GM21717 (cell line): ENCODE data around the gene TUFT1.

Experiments
- ATAC-seq: cut with Tn5 transposase; IDR thresholded peaks from one replicate; pipeline ENCODE4 v1.9.1; 2021; ENCODE audit warnings: mild to moderate bottlenecking, moderate library complexity; ENCODE audit not compliant: unreplicated experiment

The TUFT1 gene

GRCh38 chr1:151536499-151536898, 3.6 kb upstream of the TUFT1 start:
- no peak for ATAC-seq

GRCh38 chr1:151537112-151537511, 3.0 kb upstream of the TUFT1 start:
- no peak for ATAC-seq

- ATAC-seq: no peak
These were observed 638 bp upstream of the TUFT1 start for GRCh38 chr1:151539321-151540020.

- no peak for ATAC-seq
These were observed 871 bp downstream of the TUFT1 start for GRCh38 chr1:151540982-151541377.

GRCh38 chr1:151541752-151542151, 1.6 kb downstream of the TUFT1 start:
- no peak for ATAC-seq

GRCh38 chr1:151542710-151543129, 2.6 kb downstream of the TUFT1 start:
- ATAC-seq: no peak

GRCh38 chr1:151545542-151545941, 5.4 kb downstream of the TUFT1 start:
- no peak for ATAC-seq

- no peak for ATAC-seq
These were observed 6.2 kb downstream of the TUFT1 start for GRCh38 chr1:151546011-151546925.

- no peak for ATAC-seq
These were observed 7.2 kb downstream of the TUFT1 start for GRCh38 chr1:151547119-151547899.

GRCh38 chr1:151547900-151548230, 7.8 kb downstream of the TUFT1 start:
- ATAC-seq: no peak

GRCh38 chr1:151549199-151549598, 9.1 kb downstream of the TUFT1 start:
- no peak for ATAC-seq

GRCh38 chr1:151553659-151554058, 13.6 kb downstream of the TUFT1 start:
- no peak for ATAC-seq

- ATAC-seq: no peak
These were observed 15.9 kb downstream of the TUFT1 start for GRCh38 chr1:151556052-151556451.

GRCh38 chr1:151562661-151563060, 22.6 kb downstream of the TUFT1 start:
- ATAC-seq: no peak

- no peak for ATAC-seq
These were observed 23.3 kb downstream of the TUFT1 start for GRCh38 chr1:151563376-151563775.

GRCh38 chr1:151565502-151566189, 25.5 kb downstream of the TUFT1 start:
- ATAC-seq: no peak

GRCh38 chr1:151568626-151569088, 28.5 kb downstream of the TUFT1 start:
- ATAC-seq: no peak

GRCh38 chr1:151570819-151571218, 30.7 kb downstream of the TUFT1 start:
- ATAC-seq: no peak

- no peak for ATAC-seq
These were observed 34.7 kb downstream of the TUFT1 start for GRCh38 chr1:151574575-151575529.

GRCh38 chr1:151577173-151577572, 37.1 kb downstream of the TUFT1 start:
- no peak for ATAC-seq
